ENCODE measurements around the gene DMRT3.

DNA sequence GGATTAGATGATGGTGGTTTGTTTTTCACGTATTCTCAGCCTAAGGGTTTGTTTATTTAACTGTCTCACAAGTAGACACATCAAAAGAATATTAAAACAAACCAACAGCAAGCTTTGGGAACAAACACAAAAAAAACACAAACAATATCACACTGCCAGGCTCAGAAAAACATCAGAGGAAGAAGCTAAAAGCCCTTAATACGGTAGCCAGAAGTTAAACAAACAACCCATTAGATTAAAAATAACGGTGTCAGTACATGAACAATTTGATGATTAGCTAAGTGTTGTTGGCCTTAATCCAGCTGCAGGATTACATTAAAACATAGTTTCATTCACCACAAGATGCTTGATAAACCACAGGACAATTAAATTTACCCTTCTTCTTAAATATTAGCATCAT, 57.8 kb downstream of the DMRT3 start:
- TF ChIP-seq POLR2A (IDR thresholded peaks at IDR 0.05) = no peak
- TF ChIP-seq CTCF (IDR thresholded peaks at IDR 0.05) = no peak
